H9 (cell line): ENCODE measurements around the gene PUS7. TPM values are rescaled to one million over a fixed set of nuclear protein-coding genes. Genes with fewer than 3 reads are reported as not detected.
A peak's percentile ranks its signal among the peaks of the same experiment; 100 is the strongest.
"Not testable (repeated sequence)": the region's sequence is repeated elsewhere in the genome, so short reads cannot be mapped to it uniquely, and the experiment has no call there.

ENCODE experiments used
- DNase-seq: peaks from one replicate; pipeline ENCODE4 v3.0.0-alpha.2; 2017
- H2AFZ ChIP-seq: one replicate; pipeline ENCODE4 v1.6.1; 2013; ENCODE audit warnings: mild to moderate bottlenecking, low read length, control low read depth, moderate library complexity
- H2AK5ac ChIP-seq: 2 replicates; pipeline ENCODE4 v1.6.1; 2013; ENCODE audit warnings: low read length, control low read depth, mixed read lengths; ENCODE audit not compliant: insufficient read length
- H2BK120ac ChIP-seq: one replicate; pipeline ENCODE4 v1.6.1; 2013; ENCODE audit warnings: low read depth, mild to moderate bottlenecking, low read length, control low read depth, inconsistent platforms; ENCODE audit not compliant: poor library complexity, severe bottlenecking
- H2BK12ac ChIP-seq: 2 replicates; pipeline ENCODE4 v1.6.1; 2013; ENCODE audit warnings: low read length, control low read depth, mixed read lengths, low read depth; ENCODE audit not compliant: insufficient read length
- H2BK15ac ChIP-seq: 2 replicates; pipeline ENCODE4 v1.6.1; 2013; ENCODE audit warnings: low read depth, low read length, control low read depth
- H2BK20ac ChIP-seq: one replicate; pipeline ENCODE4 v1.6.1; 2013; ENCODE audit warnings: low read depth, mild to moderate bottlenecking, low read length, control low read depth, inconsistent platforms; ENCODE audit not compliant: poor library complexity, severe bottlenecking
- H2BK5ac ChIP-seq: 2 replicates; pipeline ENCODE4 v1.6.1; 2013; ENCODE audit warnings: low read length, control low read depth, mixed read lengths; ENCODE audit not compliant: insufficient read length
- H3K14ac ChIP-seq: 2 replicates; pipeline ENCODE4 v1.6.1; 2013; ENCODE audit warnings: low read length, control low read depth; ENCODE audit not compliant: insufficient read depth
- H3K18ac ChIP-seq: 2 replicates; pipeline ENCODE4 v1.6.1; 2013; ENCODE audit warnings: low read depth, mild to moderate bottlenecking, mixed read lengths, low read length, control low read depth; ENCODE audit not compliant: insufficient read length
- H3K23ac ChIP-seq: 2 replicates; pipeline ENCODE4 v1.6.1; 2013; ENCODE audit warnings: low read length, control low read depth, mixed read lengths, low read depth; ENCODE audit not compliant: insufficient read length
- H3K23me2 ChIP-seq: 2 replicates; pipeline ENCODE4 v1.6.1; 2013; ENCODE audit warnings: low read depth, mild to moderate bottlenecking, mixed read lengths, low read length, control low read depth; ENCODE audit not compliant: insufficient read length, poor library complexity, severe bottlenecking
- H3K27ac ChIP-seq: 2 replicates; pipeline ENCODE4 v1.5.1; 2013; ENCODE audit warnings: low read length, control low read depth, mixed read lengths, low read depth; ENCODE audit not compliant: insufficient read length
- H3K27me3 ChIP-seq: 2 replicates; pipeline ENCODE4 v1.6.1; 2013; ENCODE audit warnings: low read length, control low read depth, inconsistent platforms; ENCODE audit not compliant: insufficient read depth
- H3K4ac ChIP-seq: 2 replicates; pipeline ENCODE4 v1.6.1; 2013; ENCODE audit warnings: low read depth, mild to moderate bottlenecking, control low read depth, inconsistent platforms, low read length, moderate library complexity
- H3K4me1 ChIP-seq: 2 replicates; pipeline ENCODE4 v1.6.1; 2013; ENCODE audit warnings: low read length, control low read depth, inconsistent platforms; ENCODE audit not compliant: insufficient read depth
- H3K4me2 ChIP-seq: 2 replicates; pipeline ENCODE4 v1.6.1; 2013; ENCODE audit warnings: low read length, control low read depth, mixed read lengths; ENCODE audit not compliant: insufficient read length, insufficient read depth
- H3K56ac ChIP-seq: 2 replicates; pipeline ENCODE4 v1.6.1; 2013; ENCODE audit warnings: low read depth, mild to moderate bottlenecking, mixed read lengths, low read length, control low read depth; ENCODE audit not compliant: insufficient read length
- H3K79me1 ChIP-seq: 2 replicates; pipeline ENCODE4 v1.6.1; 2013; ENCODE audit warnings: low read depth, mild to moderate bottlenecking, moderate library complexity, low read length, control low read depth, inconsistent platforms; ENCODE audit not compliant: insufficient read depth, poor library complexity, severe bottlenecking
- H3K79me2 ChIP-seq: 2 replicates; pipeline ENCODE4 v1.6.1; 2013; ENCODE audit warnings: low read length, control low read depth, inconsistent platforms; ENCODE audit not compliant: insufficient read depth
- H3K9ac ChIP-seq: 2 replicates; pipeline ENCODE4 v1.6.1; 2013; ENCODE audit warnings: low read length, control low read depth, mixed read lengths; ENCODE audit not compliant: insufficient read length; ENCODE audit errors: extremely low read depth
- H3K9me3 ChIP-seq: one replicate; pipeline ENCODE4 v1.6.1; 2013; ENCODE audit warnings: low read depth, low read length, inconsistent platforms; ENCODE audit not compliant: control insufficient read depth
- H3T11ph ChIP-seq: one replicate; pipeline ENCODE4 v1.6.1; 2013; ENCODE audit warnings: mild to moderate bottlenecking, low read length, control low read depth, inconsistent platforms
- H4K20me1 ChIP-seq: one replicate; pipeline ENCODE4 v1.6.1; 2013; ENCODE audit not compliant: control insufficient read depth, insufficient read length, insufficient read depth
- H4K5ac ChIP-seq: 2 replicates; pipeline ENCODE4 v1.6.1; 2013; ENCODE audit warnings: low read depth, mild to moderate bottlenecking, mixed read lengths, low read length, control low read depth; ENCODE audit not compliant: insufficient read length
- H4K8ac ChIP-seq: replicated peaks from 2 replicates; pipeline ENCODE4 v1.6.1; 2013; ENCODE audit warnings: low read length, control low read depth, mixed read lengths, low read depth; ENCODE audit not compliant: insufficient read length
- H4K91ac ChIP-seq: 2 replicates; pipeline ENCODE4 v1.6.1; 2013; ENCODE audit warnings: low read depth, mild to moderate bottlenecking, moderate library complexity, mixed read lengths, low read length, control low read depth; ENCODE audit not compliant: insufficient read length
- H3K27ac Mint-ChIP-seq, 3 experiments: 2 replicates in 2 of 3; 3 replicates in 1 of 3; pipeline ENCODE4 v1.8.0; 2020 to 2021; ENCODE audit warnings: mixed read lengths in 3 of 3, mild to moderate bottlenecking in 1 of 3, moderate library complexity in 1 of 3
- H3K27me3 Mint-ChIP-seq: 2 replicates; pipeline ENCODE4 v1.8.0; 2021; ENCODE audit warnings: low read depth, mild to moderate bottlenecking, moderate library complexity, mixed read lengths
- H3K36me3 Mint-ChIP-seq, 3 experiments: 2 replicates in 2 of 3; 3 replicates in 1 of 3; pipeline ENCODE4 v1.8.0; 2020 to 2021; ENCODE audit warnings: low read depth in 3 of 3, mixed read lengths in 3 of 3; ENCODE audit not compliant: insufficient read depth in 1 of 3
- H3K4me1 Mint-ChIP-seq, 2 experiments: 2 replicates each; pipeline ENCODE4 v1.8.0; 2020; ENCODE audit warnings: mixed read lengths in 2 of 2
- H3K4me3 Mint-ChIP-seq, 2 experiments: 2 replicates in 1 of 2; 3 replicates in 1 of 2; pipeline ENCODE4 v1.8.0; 2020 to 2021; ENCODE audit warnings: mild to moderate bottlenecking in 2 of 2, mixed read lengths in 2 of 2, moderate library complexity in 1 of 2
- H3K9me3 Mint-ChIP-seq, 2 experiments: 2 replicates in 1 of 2; 3 replicates in 1 of 2; pipeline ENCODE4 v1.8.0; 2020; ENCODE audit warnings: mild to moderate bottlenecking in 2 of 2, mixed read lengths in 2 of 2, moderate library complexity in 1 of 2
- CTCF ChIP-seq: fragments of 200-600 bp; sonication (generic); conservative IDR thresholded peaks from 3 replicates; pipeline ENCODE4 v1.8.0; 2021; ENCODE audit warnings: antibody characterized with exemption, mild to moderate bottlenecking
- WGBS: extraction: QIAGEN DNeasy Blood & Tissue Kit; methylation state at CpG from one replicate; pipeline ENCODE4 v1.1.7; 2013; ENCODE audit warnings: missing lambda C conversion rate, low lambda C conversion rate, mixed read lengths; ENCODE audit not compliant: insufficient read length; ENCODE audit errors: extremely low coverage; 5-methylcytosine and 5-hydroxymethylcytosine counted together
- total RNA-seq: library from RNA; stranded (reverse); gene quantifications from 2 replicates; pipeline ENCODE4 v1.2.1, GENCODE V29; 2021

PUS7 gene
- total RNA-seq, 1 experiment from 2014 or later, result 54.3 TPM

GRCh38 chr7:105521027-105521716 lies 899 bp downstream of the PUS7 start:
- H4K91ac ChIP-seq, result no peak overlapping the region
- Mint-ChIP-seq H3K4me3 (peak overlapping the region; percentile 98 to 99), H3K27ac (peak overlapping the region; percentile 95 to 99 (median 97)), H3K4me1 (peaks cover 11 to 14% of the 10 kb centered on the region in 2 experiments), H3K36me3 (peaks cover 20 to 28% (median 27%) of the 10 kb centered on the region in 3 experiments; a peak in 6 of 7 replicates), H3K27me3 (peaks cover 7% of the 10 kb centered on the region), H3K9me3 (peaks cover 5% of the 10 kb centered on the region in 2 experiments; a peak in 2 of 5 replicates)
- peak overlapping the region; percentile 96 for H3K18ac ChIP-seq
- no peak overlapping the region for H3K27ac ChIP-seq
- H4K20me1 ChIP-seq, result no peaks in the 10 kb centered on the region
- H3K4me1 ChIP-seq, result no peaks in the 10 kb centered on the region; the same call in 1 of the 2 replicates
- H2BK15ac ChIP-seq, result no peak overlapping the region; the same call in 1 of the 2 replicates
- H2BK20ac ChIP-seq, result no peak overlapping the region
- peak; percentile 45 for DNase-seq
- no peak overlapping the region for H3K23ac ChIP-seq
- peak overlapping the region; percentile 90 for H3K14ac ChIP-seq
- no CpG with 5 or more reads among the region's 25 CpGs for WGBS
- peaks cover 21% of the 10 kb centered on the region for H3K79me2 ChIP-seq
- no peak for TF ChIP-seq CTCF
- H3K4me2 ChIP-seq, result peak overlapping the region; percentile 78
- H3K23me2 ChIP-seq, result peaks cover 8% of the 10 kb centered on the region
- H3K9ac ChIP-seq, result peak overlapping the region; percentile 92
- H2AFZ ChIP-seq, result no peak overlapping the region
- H3K56ac ChIP-seq, result no peak overlapping the region
- H3K4ac ChIP-seq, result no peak overlapping the region
- H3K9me3 ChIP-seq, result no peaks in the 10 kb centered on the region
- H3K27me3 ChIP-seq, result no peaks in the 10 kb centered on the region
- H4K5ac ChIP-seq, result no peak overlapping the region
- H2BK12ac ChIP-seq, result no peak overlapping the region
- no peak overlapping the region for H4K8ac ChIP-seq
- no peaks in the 10 kb centered on the region for H3K79me1 ChIP-seq
- H2AK5ac ChIP-seq, result no peak overlapping the region
- no peak overlapping the region for H2BK5ac ChIP-seq
- no peak overlapping the region for H2BK120ac ChIP-seq
- no peak overlapping the region for H3T11ph ChIP-seq

- not testable (repeated sequence) for H2BK12ac ChIP-seq
These were observed 1.5 kb downstream of the PUS7 start for GRCh38 chr7:105520620-105521019.

More at GRCh38 chr7:105520620-105521019, 1.5 kb downstream of the PUS7 start:
- H3T11ph ChIP-seq, H2AK5ac ChIP-seq, H2BK120ac ChIP-seq, H3K27me3 Mint-ChIP-seq, H2BK20ac ChIP-seq, H3K79me1 ChIP-seq, H2BK5ac ChIP-seq, H3K4ac ChIP-seq, H2AFZ ChIP-seq, H2BK15ac ChIP-seq, H3K9me3 ChIP-seq, H3K27ac Mint-ChIP-seq, H3K27ac ChIP-seq, H4K20me1 ChIP-seq, H3K9me3 Mint-ChIP-seq, H3K56ac ChIP-seq, H3K23me2 ChIP-seq, H4K91ac ChIP-seq, DNase-seq, H3K23ac ChIP-seq, H4K5ac ChIP-seq, H3K27me3 ChIP-seq, H3K4me1 ChIP-seq, H4K8ac ChIP-seq, H3K9ac ChIP-seq, H3K14ac ChIP-seq, H3K18ac ChIP-seq: not testable (repeated sequence)
- WGBS, result no CpG with 5 or more reads among the region's 7 CpGs
- Mint-ChIP-seq H3K4me3 (peak overlapping the region; percentile 74 to 98), H3K4me1 (peaks cover 11 to 14% of the 10 kb centered on the region in 2 experiments), H3K36me3 (peaks cover 20 to 29% (median 27%) of the 10 kb centered on the region in 3 experiments; a peak in 6 of 7 replicates)
- H3K79me2 ChIP-seq, result peaks cover 21% of the 10 kb centered on the region
- H3K4me2 ChIP-seq, result peak overlapping the region; percentile 78
